Effector CD8-positive, alpha-beta T cell (primary cell): ENCODE measurements around the gene FAM151B.
"Not testable (repeated sequence)": the region's sequence is repeated elsewhere in the genome, so short reads cannot be mapped to it uniquely, and the experiment has no call there.

Experiments used
- DNase-seq: peaks from one replicate; lab custom pipeline; 2025; lab: John Stamatoyannopoulos, UW

The FAM151B gene

DNA sequence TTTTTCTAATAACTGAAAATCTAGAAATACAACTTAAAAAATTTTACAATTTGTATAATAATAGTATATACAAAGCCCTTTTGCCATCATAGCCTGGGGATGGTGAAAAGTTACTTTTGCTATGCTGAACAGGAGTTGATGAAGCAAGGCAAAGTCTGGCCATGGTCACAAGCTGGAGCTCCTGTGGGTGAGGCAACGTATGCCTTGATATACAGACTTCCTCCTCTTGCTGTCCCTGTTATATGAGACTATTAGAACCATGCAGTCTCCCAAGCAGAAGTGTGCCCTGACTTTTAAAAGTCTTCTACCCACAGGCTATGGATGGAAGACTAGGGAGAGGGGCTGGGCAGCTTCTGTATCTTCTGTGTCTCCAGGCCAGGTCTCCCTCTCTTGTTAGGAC lies 15.7 kb downstream of the FAM151B start:
- no peak for DNase-seq

DNA sequence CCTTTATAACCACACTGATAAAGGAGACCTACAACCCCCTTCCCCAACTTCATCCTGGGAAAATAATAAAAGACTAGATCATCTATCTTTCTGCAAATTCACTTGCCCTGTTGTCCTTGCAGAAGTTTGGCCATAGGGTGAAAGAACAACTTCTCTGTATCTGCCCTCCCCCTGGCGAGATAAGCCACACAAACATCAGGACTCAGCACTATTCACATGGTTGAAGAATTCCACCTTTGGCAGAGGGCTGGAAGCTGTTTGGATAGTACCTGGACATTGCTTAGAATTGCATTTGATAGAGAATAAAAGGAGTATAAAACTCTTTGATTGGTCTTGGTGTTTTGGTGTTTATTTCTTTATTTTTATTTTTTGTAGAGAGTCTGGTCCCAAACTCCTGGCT lies 16.9 kb downstream of the FAM151B start:
- no peak for DNase-seq

DNA sequence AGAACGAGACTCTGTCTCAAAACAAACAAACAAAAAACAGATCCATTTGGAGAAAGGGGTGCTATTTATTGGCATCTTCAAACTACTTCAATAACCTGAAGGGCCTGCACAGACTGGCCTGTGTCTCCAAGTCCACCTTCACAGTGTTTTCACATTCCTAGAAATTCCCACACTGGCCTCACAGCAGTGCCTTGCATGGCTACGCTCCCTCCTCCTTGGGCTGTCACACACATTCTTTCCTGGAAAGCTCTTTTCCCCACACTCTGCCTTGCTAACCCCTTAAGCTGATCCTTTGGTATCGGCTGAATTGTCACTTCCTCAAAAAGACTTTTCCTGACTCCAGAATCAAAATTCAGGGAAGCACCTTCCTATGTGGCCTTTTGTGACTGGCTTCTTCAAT lies 19.8 kb downstream of the FAM151B start:
- DNase-seq = no peak

DNA sequence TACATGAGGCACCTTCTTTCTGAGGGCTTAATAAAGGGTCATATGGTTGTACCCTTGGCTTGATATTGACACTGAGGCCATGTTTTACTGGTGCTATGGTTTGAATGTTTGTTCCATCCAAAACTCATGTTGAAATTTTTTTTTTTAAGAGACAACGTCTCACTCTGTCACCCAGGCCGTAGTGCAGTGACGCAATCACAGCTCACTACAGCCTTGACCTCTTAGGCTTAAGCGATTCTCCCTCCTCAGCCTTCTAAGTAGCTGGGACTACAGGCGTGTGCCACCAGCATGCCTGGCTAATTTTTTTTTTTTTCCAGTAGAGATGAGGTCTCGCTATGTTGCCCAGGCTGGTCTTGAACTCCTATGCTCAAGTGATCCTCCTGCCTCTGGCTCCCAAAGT lies 20.9 kb downstream of the FAM151B start:
- DNase-seq = no peak

DNA sequence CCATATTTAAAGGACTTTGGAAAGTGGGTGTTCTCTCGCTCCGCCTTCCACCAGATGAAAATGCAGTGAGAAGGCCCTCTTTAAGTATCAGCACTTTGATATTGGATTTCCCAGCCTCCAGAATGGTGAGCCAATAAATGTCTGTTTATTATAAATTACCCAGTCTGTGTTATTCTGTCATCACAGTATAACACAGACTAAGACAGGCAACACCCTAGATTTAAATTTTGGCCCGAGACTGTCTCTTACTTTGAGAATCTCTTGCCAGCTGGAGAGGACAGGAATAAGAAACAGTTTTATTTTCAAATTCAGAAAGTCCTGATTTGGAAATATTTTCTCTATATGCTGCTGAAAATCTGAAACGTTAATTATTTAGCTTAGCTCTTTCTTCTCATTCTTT lies 21.5 kb downstream of the FAM151B start:
- no peak for DNase-seq

DNA sequence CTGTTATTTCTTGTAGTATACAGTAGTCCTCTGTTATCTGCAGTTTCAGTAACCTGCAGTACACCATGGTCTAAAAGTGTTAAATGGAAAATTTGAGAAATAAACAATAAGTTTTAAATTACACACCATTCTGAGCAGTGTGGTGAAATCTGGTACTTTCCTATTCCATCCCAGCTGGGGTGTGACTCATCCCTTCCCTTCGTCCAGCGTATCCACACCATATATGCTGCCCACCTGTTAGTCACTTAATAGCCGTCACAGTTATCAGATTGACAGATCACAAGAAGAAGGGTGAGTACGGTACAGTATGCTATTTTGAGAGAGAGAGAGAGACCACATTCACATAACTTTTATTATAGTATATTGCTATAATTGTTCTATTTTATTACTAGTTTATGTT lies 28.9 kb downstream of the FAM151B start:
- DNase-seq = no peak

DNA sequence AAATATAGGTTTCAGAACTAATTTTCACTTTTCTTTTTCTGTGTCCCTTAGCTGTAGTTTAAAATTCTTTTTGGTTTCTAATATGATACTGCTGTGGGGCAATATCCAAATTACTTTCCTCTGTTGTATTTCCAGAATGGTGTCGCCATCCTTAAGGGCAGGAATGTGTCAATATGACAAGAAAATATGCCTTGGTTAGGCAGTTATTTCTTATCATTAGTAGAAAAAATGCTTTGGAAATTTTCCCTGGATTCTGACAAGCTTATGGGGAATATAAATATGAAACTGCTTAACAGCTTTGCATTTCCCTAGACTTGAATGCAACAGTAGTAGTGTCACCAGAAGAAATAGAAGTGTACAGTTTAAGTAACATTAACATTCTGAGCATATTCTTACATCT lies 52.8 kb downstream of the FAM151B start:
- DNase-seq = no peak

DNA sequence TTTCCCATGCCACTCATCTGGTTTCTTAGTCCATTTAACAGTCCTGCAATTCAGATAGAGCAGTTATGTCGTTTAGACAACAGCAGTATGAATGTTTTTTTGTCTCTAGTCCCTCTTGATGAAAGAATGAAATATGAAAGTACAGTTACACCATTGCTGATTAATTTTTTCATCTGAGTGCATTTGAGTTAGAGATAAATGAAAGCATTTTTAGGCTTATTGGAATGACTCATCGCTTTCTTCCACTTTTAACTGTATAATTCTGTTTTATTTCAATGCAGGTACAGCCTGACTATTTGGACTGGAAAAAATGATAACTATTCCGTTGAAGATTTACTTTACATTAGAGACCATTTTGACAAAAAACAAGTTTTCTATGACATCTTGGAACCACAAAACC lies 53.5 kb downstream of the FAM151B start:
- DNase-seq = no peak

DNA sequence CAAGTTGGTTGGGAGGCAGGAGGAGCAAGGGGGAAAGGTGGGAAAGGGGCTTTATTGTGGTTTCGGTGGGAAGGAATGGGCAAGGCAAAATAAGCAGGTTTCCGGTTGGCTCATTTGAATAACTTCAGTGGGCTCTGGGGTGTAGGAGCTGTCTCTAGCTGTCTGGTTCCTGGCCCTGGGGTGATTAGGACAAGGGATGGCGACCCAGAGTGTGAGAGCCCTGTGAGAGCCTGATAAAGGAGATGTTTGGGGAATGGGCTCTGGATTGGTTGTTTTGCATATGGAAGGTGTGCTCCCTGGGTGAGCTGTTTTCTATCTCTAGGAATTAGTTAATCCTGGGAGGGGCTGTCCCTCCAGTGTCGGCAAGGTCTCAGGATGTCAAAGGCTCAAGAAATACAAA lies 66.7 kb downstream of the FAM151B start:
- DNase-seq = no peak

DNA sequence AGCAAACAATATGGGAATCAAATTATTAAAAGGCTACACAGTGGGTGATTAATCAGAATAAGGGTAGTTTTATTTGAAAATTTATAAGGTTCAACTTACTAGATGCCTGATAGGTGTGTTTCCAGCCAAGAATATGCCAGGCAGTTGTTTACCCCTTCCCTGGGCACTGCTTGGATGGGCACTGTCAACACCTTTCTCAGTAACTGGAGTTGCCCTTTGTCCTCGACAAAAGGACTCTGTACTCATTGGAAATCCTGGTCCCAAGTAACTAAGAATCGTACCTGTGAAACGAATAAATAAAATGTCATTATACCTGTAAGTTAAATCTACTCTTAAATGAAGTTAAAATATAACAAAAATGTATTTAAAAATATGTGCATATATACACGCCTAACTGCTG lies 67.2 kb downstream of the FAM151B start:
- no peak for DNase-seq

DNA sequence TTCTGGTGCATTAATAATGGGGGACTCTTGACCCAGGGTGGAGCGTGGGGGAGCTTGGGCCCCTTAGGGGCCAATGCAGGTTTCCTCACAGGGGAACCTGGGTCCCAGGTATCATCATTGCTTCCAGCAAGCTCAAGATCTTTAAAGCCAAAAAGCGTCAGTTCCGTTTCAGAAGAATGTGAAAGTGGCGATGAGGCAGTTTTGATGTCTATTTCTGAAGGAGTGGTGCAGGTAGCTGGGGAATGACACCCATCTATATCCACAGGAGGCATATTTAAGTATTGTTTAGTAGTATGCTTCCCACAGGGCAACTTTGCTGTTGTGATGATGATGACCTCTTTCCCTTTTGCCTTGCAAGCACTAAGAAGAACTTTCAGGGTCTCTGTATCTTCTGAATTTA lies 71.3 kb downstream of the FAM151B start:
- DNase-seq = no peak

DNA sequence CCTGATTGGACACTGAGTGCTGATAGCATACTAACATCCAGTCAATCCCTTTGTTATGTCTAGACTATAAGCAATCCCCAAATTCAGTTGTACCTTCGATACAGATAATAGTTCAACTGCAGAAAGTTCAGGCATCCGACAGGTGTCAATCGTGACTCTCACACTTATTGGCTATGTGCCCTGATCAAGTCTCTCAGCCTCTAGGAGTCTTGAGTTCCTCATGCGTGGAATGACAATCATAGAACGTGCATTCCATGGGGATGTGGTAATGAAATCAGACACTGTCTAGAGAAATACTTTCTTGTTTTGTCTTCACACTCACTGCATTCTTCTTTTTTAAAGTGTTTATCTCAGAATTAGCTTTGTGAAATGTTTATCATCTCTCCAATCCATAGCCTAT lies 77.4 kb downstream of the FAM151B start:
- DNase-seq = no peak

DNA sequence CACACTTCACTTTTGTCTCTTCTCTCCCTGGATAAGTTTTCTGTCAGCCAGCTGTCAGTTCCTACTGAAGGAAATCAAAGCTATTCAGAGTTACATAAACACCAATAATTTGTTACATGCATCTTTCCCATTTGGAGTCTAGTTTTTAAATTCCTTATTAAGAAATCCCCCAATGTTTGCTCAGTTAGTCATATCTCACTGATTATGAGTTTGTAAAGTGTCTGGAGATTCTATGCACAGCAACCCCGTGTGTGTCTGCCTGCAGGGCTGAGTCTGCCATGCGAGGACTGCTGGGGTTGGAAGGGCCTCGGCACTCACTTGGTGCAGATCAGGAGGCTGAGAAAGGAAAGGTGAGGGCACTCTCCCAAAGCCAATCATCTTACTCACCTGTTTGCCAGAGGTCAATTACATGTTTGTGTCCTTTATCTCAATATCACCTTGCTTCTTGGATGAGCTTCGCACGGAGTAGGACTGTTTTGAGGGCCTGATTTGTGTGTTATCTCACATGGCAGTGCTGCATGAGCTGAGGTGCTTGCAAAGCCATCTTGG lies 78.9 kb downstream of the FAM151B start:
- no peak for DNase-seq

DNA sequence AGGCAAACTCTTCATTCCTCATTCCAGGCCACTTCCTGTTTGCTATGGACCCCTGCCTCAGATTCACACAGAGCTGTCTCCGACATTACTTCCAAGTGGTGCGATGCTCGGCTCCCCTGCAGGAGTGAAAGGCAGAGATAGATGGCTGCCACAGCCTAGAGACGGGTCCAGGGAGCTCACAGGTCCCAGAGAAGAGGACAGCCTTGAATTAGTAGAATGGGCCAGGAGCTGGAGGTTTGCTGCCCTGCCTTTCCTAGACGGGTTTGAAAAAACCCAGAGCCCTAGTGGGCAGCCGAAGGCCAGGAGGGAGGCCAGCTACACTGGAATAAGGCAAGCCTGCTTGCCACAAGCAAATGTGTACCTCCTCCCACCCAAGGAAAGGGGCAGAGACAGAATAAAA lies 80.4 kb downstream of the FAM151B start:
- no peak for DNase-seq

DNA sequence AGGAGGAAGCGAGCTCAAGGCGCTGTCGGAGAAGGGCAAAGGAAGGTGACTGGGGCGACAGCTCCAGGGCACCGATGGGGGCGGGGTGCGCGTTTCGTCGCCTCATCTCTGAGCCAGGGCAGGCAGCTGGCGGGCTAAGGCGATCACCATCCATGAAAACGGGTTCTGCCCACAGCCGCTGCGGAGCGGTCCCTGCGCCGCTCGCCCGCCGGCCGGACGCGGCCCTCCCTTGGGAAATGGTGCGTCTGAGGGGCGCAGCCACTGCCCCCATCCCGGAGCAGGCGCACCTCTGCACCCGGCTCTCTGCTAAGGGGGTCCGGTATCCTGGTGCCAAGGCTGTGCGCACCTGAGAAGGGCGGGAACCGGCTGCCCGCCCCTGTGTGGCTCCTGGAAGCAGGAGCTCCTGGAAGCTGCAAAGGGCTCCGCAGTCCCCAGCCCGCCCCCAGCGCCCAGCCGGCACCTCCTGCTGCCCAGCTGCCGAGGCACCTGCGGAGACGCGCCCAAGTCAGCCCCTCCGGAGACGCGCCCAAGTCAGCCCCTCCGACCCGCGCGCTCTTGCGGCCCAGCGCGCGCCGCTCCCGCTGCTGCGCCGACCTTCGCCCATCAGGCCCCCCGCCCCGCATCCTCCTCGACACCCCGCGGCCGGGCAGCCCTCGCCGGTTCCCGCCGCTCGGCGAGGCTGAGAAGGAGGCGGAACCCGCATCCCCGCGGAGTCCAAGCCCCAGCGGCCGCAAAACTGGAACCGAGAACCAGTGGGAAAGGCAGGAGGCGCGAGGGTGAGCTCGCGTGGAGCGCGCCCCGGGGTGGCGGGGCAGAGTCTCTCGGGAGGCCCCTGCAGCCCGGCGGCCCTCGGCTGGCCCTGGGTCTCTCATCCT lies 81.4 kb downstream of the FAM151B start:
- no peak for DNase-seq

DNA sequence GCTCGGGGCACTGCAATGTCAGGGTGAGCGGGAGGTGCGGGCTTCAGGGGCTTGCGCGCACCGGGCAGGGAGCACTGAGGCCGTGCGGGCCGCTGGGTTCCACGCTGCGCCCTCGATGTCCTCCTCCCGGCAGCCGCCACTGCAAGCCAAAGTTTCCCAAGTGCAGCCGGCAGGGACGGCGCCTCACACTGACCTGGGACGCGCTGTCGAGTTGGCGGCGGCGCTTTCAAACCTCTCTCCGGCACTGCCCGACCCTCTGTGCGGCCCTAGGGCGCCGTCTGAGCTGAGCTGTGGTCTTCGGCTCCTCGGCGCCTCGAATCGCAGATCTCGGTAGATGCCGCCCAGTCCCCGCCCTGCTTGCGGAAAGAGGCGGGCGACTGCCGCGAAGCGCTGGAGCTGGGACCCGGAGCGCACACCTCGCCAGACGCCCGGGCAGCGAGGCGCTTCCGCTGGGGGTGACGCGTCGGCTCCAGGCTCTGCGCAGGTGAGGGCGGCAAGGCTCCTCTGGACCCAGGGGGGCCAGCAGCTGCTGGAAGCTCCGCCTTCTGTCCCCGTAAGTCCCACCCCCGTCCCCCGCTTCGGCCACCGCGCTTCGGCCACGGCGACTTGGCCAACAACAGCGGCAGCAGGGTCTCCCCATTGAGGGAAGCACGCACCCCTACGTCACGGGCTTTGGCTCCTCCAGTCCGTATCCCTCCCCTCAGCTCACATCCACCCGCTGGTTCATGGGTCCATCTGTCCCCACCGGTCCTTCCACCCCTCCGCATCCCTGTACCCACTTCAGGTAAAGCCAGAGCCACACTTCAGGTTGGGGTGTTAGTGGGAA lies 82.3 kb downstream of the FAM151B start, which contains the start of gene ANKRD34B:
Gene ANKRD34B (minus strand): TSS at position 320 of the 826 bp plus-strand sequence. CDS start 10,261 bp downstream, outside the sequence.
- no peak for DNase-seq

DNA sequence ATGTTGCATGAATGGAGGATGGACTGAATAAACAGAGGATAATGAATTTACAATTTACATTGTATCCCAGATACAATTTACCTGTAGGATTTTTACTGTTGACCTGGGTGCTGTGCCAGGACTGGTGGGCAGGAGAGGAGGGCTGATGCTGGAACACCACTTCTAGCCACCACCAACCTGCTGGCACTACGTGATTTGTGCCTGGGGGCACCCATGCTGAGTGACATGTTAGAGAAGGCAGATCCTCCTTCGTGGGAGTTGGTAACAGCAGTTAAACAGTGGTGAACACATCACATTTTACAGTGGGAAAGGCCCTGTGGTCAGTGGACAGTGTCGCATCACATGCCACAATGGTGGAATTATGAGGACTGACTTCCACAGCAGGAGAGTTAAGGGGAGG lies 85.2 kb downstream of the FAM151B start:
- no peak for DNase-seq

DNA sequence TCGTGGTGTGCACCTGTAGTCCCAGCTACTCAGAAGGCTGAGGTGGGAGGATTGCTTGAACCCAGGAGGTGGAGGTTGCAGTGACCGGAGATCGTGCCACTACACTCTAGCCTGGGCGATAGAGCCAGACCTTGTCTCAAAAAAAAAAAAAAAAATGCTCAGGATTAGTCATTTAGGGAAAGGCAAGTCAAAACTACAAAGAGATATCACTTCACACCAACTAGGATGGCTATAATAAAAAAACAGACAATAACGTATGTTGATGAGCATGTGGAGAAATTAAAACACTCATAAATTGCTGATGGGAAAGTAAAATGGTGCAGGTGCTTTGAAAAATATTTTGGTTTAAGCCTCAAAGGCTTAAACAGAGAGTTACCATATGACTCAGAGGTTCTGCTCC lies 88.5 kb downstream of the FAM151B start:
- DNase-seq = no peak

DNA sequence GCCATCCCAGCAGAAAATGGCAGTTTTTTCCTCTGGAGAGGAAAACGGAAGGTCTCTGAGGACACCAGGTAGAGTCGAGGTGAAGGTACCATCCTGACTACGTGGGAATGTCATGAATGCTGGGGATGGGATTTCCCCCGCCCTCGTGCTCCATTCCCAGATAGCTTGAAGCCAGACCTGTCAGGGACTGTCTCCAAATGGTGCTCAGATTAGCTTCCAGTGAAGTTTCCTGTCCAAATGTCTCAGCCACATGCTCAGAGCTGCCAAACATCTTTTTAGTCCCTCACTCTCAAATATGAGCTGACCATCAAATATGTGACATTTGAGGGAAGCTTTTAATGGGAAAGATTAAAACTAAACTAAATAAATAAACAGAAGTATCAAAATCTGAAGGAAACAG lies 89.8 kb downstream of the FAM151B start:
- no peak for DNase-seq

DNA sequence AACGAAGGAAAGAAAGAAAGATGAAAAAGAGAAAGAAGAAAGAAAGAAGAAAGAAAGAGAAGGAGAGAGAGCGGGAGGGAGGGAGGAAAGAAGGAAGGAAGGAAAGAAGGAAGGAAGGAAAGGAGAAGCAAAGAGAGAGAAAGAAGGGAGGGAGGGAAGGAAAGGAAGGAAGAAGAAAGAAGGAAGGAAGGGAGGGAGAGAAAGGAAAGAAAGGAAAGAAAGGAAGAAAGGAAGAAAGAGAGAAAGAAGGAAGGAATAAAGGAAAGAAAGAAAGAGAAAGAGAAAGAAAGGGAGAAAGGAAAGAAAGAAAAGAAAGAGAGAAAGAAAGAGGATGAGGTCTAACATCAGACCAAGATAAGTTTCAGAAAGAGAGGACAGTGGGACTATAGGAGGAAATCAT lies 91.2 kb downstream of the FAM151B start:
- no peak for DNase-seq

DNA sequence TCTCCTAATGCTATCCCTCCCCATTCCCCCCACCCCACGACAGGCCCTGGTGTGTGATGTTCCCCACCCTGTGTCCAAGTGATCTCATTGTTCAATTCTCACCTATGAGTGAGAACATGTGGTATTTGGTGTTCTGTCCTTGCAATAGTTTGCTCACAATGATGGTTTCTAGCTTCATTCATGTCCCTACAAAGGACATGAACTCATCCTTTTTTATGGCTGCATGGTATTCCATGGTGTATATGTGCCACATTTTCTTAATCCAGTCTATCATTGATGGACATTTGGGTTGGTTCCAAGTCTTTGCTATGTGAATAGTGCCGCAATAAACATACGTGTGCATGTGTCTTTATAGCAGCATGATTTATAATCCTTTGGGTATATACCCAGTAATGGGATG lies 92.4 kb downstream of the FAM151B start:
- not testable (repeated sequence) for DNase-seq

DNA sequence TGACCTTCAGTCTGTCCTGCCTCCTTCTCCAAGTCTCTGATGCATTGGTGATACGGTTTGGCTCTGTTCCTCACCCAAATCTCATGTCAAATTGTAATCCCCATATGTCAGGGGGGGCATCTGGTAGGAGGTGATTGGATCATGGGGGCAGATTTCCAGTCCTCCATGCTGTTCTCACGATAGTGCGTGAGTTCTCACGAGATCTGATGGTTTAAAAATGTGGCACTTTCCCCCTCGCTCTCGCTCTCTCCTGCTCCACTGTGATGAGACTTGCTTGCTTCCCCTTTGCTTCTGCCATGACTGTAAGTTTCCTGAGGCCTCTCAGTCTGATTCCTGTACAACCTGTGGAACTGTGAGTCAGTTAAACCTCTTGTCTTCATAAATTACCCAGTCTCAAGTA lies 96.9 kb downstream of the FAM151B start:
- no peak for DNase-seq
